PC-9 (cell line): Measurements from ENCODE around the gene E2F6.

ENCODE experiments used
- CTCF ChIP-seq: fragments of 200-600 bp; sonication (generic); conservative IDR thresholded peaks from 2 replicates; pipeline ENCODE4 v1.6.1; 2017; ENCODE audit warnings: mixed run types, antibody characterized with exemption, mild to moderate bottlenecking, moderate library complexity
- EZH2 ChIP-seq: fragments of 200-600 bp; sonication (generic); IDR thresholded peaks from 2 replicates; pipeline ENCODE4 v1.8.0; 2017; ENCODE audit warnings: antibody characterized with exemption, low read depth

- TF ChIP-seq EZH2 (no peak), CTCF (no peak)
Observed at GRCh38 chr2:11396021-11396420, 69.9 kb downstream of the E2F6 start.
